SKM-1 treated with dmso at 0.1 percent for 144 hours (cell line): ENCODE data around the gene HCRT.
"Not testable (repeated sequence)": the region's sequence is repeated elsewhere in the genome, so short reads cannot be mapped to it uniquely, and the experiment has no call there.

Experiments used
- DNase-seq: peaks from one replicate; lab custom pipeline; 2025; ENCODE audit not compliant: unreplicated experiment; lab: John Stamatoyannopoulos, UW

The HCRT gene

GRCh38 chr17:42184713-42185620, at the start of gene HCRT:
Gene HCRT (minus strand): TSS chr17:42185452. CDS start chr17:42185365, 87 bp downstream.
- no peak for DNase-seq

GRCh38 chr17:42233994-42234393, 48.7 kb upstream of the HCRT start:
- DNase-seq, result no peak

- no peak for DNase-seq
Observed at GRCh38 chr17:42233156-42233555, 47.9 kb upstream of the HCRT start.

GRCh38 chr17:42230225-42230624, 45.0 kb upstream of the HCRT start:
- no peak for DNase-seq

GRCh38 chr17:42227849-42228700, 42.8 kb upstream of the HCRT start:
- no peak for DNase-seq

- no peak for DNase-seq
Observed at GRCh38 chr17:42225646-42226045, 40.4 kb upstream of the HCRT start.

GRCh38 chr17:42224651-42225050, 39.4 kb upstream of the HCRT start:
- no peak for DNase-seq

- DNase-seq, result peak; percentile 73
Observed at GRCh38 chr17:42221886-42222745, 36.9 kb upstream of the HCRT start.

GRCh38 chr17:42219280-42219679, 34.0 kb upstream of the HCRT start:
- DNase-seq, result not testable (repeated sequence)

GRCh38 chr17:42214156-42214555, 28.9 kb upstream of the HCRT start:
- no peak for DNase-seq

- no peak for DNase-seq
Observed at GRCh38 chr17:42212382-42212781, 27.1 kb upstream of the HCRT start.

GRCh38 chr17:42211921-42212341, 26.7 kb upstream of the HCRT start:
- DNase-seq, result not testable (repeated sequence)

- DNase-seq, result no peak
Observed at GRCh38 chr17:42210046-42210445, 24.8 kb upstream of the HCRT start.

- DNase-seq, result not testable (repeated sequence)
Observed at GRCh38 chr17:42206153-42206612, 20.9 kb upstream of the HCRT start.

- DNase-seq, result no peak
Observed at GRCh38 chr17:42203354-42203753, 18.1 kb upstream of the HCRT start.

GRCh38 chr17:42202696-42203095, 17.4 kb upstream of the HCRT start:
- DNase-seq, result no peak

- DNase-seq, result no peak
Observed at GRCh38 chr17:42202159-42202558, 16.9 kb upstream of the HCRT start.

- no peak for DNase-seq
Observed at GRCh38 chr17:42201458-42201772, 16.2 kb upstream of the HCRT start.

GRCh38 chr17:42200706-42201457, 15.6 kb upstream of the HCRT start:
- DNase-seq, result no peak

GRCh38 chr17:42199416-42200011, 14.3 kb upstream of the HCRT start:
- no peak for DNase-seq
